Measurements from ENCODE around the gene IQSEC1.

IQSEC1 gene

GRCh38 chr3:13106308-13107001 is 33.2 kb upstream of the IQSEC1 start:
- no peak for FAIRE-seq

- no peak for FAIRE-seq
These were observed 32.6 kb upstream of the IQSEC1 start for GRCh38 chr3:13105896-13106250.

GRCh38 chr3:13105181-13105895 is 32.1 kb upstream of the IQSEC1 start:
- no peak for FAIRE-seq

GRCh38 chr3:13104511-13104910 is 31.3 kb upstream of the IQSEC1 start:
- FAIRE-seq: no peak

GRCh38 chr3:13103416-13104058 is 30.3 kb upstream of the IQSEC1 start:
- no peak for FAIRE-seq

- FAIRE-seq: no peak
These were observed 29.4 kb upstream of the IQSEC1 start for GRCh38 chr3:13102386-13103345.

- no peak for FAIRE-seq
These were observed 26.5 kb upstream of the IQSEC1 start for GRCh38 chr3:13099707-13100106.

GRCh38 chr3:13098192-13098988 is 25.2 kb upstream of the IQSEC1 start:
- FAIRE-seq: no peak

- FAIRE-seq: no peak
These were observed 23.1 kb upstream of the IQSEC1 start for GRCh38 chr3:13096356-13096755.

GRCh38 chr3:13095408-13095937 is 22.2 kb upstream of the IQSEC1 start:
- FAIRE-seq: no peak

- FAIRE-seq: no peak
These were observed 20.5 kb upstream of the IQSEC1 start for GRCh38 chr3:13093687-13094086.

GRCh38 chr3:13092621-13093617 is 19.7 kb upstream of the IQSEC1 start:
- FAIRE-seq: no peak

GRCh38 chr3:13091898-13092611 is 18.8 kb upstream of the IQSEC1 start:
- no peak for FAIRE-seq

GRCh38 chr3:13088028-13089006 is 15.1 kb upstream of the IQSEC1 start:
- FAIRE-seq: no peak

GRCh38 chr3:13087320-13087990 is 14.2 kb upstream of the IQSEC1 start:
- no peak for FAIRE-seq

GRCh38 chr3:13086531-13086981 is 13.3 kb upstream of the IQSEC1 start:
- no peak for FAIRE-seq

GRCh38 chr3:13085846-13086179 is 12.6 kb upstream of the IQSEC1 start:
- no peak for FAIRE-seq

Data from endometrium (tissue), 2 donors.